Stimulated activated CD8-positive, alpha-beta memory T cell treated with anti-CD3 and anti-CD28 coated beads, Interleukin-12 subunit alpha, Interleukin-12 subunit beta, amount 100 ng/mL, for 24 hours (primary cell): ENCODE data around the gene TTLL5.

Experiments
- DNase-seq: peaks from one replicate; pipeline ENCODE4 v3.0.0-alpha.2; 2020; ENCODE audit errors: extremely low read depth

Gene TTLL5

GRCh38 chr14:75697918-75698317 is 36.9 kb downstream of the TTLL5 start:
- DNase-seq: no peak

DNA sequence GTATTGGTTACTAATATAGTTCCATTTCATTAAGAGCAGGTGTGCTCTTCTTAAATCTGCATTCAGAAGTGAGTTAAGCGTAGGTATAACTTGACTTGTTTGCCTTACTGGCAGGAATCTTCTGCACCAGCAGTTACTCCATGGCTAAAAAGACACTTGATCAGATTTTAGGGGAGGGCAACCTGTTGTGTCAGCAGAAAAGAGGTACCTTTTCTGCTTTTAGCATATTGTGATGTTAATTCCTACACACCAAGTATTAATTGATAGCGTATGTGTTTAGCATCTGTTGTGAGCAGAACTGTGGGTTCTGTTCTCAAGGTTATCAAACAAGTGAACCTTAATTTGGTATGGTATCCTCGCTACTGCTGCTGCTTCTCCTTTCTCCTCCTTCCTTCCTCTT is 38.3 kb downstream of the TTLL5 start:
- no peak for DNase-seq

DNA sequence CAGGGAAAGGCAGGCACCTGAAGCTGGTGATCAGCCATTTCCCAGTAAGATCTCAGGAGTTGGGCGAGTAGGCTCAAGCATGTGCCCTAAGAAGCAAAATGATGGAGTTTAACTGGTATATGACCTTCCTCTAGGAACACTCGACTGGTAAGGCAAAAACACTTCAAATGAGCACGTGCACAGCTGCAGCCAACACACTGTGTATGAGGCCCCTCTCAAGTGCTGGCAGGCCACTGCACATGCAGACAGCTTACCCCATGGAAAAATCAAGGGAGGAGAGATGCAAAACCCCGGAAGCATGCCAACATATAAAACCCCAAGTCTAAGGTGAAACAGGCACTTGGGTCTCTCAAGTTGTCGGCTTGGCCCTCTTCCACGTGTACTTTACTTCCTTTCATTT is 39.2 kb downstream of the TTLL5 start:
- DNase-seq: no peak

DNA sequence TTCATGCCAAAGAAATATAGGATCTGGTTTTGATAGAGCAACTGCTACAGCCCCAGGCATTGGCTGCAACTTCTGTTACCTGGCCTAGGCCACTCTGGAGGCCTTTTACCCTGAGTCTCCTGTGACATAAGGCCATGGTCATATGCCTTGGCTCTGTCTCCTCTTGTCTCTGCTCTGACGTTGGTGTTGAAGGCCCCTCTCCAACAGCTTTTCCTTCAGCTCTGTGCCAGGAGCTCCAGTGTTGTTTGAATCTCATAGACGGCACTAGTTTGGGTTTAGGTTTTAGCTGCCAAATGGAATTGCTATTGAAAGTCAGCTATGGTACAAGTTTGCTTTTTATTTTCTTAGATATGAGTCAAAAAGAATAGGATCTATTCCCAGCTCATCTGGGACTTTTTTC is 41.1 kb downstream of the TTLL5 start:
- no peak for DNase-seq

- no peak for DNase-seq
Observed at GRCh38 chr14:75702616-75703261, 41.7 kb downstream of the TTLL5 start.

GRCh38 chr14:75703467-75703866 is 42.4 kb downstream of the TTLL5 start:
- DNase-seq: no peak

- DNase-seq: no peak
Observed at GRCh38 chr14:75705014-75705413, 44.0 kb downstream of the TTLL5 start.

- peak; percentile 7 for DNase-seq
Observed at GRCh38 chr14:75709207-75709812, 48.3 kb downstream of the TTLL5 start.

DNA sequence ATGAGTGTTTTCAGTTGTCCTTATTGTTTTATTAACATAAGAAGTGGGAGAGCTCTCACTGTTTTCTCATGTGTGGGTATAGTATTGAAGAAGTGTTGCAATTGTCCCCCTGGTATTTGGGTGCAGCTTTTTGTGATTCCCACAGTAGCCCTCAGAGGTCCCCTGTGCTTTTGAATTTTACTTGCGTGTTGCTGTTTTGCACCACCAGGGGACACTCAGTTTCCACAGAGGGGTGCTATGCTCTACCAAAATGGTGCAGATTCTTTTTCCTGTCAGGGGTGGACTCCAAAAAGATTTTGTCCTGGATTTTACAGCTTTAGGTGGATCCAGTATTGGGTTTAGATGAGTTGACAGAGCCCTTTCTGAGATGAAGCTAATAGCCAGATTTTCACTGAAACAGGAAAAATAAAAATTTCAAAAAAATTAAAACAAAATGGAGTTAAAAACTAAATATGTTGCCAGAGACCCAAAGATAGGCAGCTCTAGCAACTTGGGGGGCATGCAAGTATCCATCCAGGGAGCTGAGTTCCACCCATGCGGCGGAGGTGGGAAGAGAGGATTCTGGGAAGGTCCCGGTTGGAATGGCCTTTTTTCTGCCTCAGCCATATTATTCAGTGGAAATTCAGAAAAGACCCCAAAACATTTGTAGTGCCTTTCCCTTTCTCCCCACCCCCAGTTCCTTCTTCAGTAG is 50.2 kb downstream of the TTLL5 start:
- no peak for DNase-seq

GRCh38 chr14:75711796-75712211 is 50.8 kb downstream of the TTLL5 start:
- DNase-seq: no peak

DNA sequence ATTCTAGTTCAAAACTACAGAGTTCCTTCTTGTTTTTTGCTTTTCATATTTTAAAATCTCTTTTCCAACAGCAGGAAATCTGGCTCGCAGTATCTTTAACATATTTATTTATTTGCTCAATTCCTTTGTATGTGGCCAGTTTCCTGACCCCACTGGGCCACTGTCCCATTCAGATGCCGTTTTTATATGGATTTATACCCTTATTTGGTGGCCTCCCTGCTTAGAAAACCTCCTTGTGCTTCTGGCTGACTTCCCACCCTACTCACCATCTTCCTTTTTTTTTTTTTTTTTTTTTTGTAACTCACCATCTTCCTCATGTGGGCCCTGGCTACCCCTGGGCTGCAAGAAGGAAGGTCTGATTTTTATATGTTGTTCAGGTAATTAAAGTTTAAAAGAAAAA is 53.9 kb downstream of the TTLL5 start:
- DNase-seq: no peak

GRCh38 chr14:75715926-75716780 is 55.1 kb downstream of the TTLL5 start:
- no peak for DNase-seq

DNA sequence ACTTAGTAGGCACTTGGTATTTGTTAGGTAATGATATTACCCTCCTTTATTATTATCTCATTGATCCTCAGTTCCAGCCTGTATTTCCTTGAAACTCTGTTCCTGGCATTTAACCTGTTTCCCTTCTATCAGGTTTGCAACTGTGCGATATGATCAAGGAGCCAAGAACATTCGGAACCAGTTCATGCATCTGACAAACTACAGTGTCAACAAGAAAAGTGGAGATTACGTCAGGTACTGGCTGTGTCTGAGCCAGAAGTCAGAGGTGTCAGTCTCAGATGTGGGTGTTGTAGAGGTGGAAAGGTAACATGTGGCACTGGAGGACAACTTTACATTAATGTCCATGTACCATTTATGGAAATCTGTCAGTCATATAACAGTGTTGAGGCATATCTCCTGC is 56.7 kb downstream of the TTLL5 start:
- no peak for DNase-seq

GRCh38 chr14:75718199-75718598 is 57.2 kb downstream of the TTLL5 start:
- DNase-seq: no peak

- no peak for DNase-seq
Observed at GRCh38 chr14:75720116-75720515, 59.1 kb downstream of the TTLL5 start.

DNA sequence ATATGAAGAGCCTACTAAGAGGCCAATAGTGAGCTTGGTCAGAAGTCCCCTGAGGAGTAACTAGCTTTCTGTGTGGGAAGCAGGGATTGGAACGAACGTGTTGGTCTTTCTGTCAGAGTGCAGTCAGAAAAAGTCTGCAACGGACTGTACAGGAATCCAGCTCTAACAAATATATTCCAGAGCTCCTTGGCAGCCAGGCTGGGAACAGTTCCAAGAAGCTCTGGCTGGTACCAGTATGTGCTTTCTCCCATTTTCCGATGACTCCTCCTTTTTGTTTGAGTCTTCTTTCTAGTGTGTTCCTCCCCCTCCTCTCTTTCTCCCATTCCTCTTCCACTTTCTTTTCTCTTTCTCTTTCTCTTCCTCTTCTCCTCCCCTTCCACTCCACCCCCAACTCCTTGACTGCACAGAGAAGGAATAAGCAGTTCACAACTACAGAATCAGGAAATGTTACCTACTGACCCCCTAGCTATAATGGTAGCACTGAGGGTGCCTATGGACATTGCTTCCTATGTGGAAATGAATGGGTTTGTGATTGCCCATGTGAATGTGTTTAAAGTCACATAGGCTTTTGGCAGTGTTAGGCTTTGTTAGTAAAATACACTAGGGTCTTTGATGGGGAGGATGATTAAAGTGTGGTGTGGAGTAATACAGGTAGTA is 59.9 kb downstream of the TTLL5 start:
- DNase-seq: no peak

DNA sequence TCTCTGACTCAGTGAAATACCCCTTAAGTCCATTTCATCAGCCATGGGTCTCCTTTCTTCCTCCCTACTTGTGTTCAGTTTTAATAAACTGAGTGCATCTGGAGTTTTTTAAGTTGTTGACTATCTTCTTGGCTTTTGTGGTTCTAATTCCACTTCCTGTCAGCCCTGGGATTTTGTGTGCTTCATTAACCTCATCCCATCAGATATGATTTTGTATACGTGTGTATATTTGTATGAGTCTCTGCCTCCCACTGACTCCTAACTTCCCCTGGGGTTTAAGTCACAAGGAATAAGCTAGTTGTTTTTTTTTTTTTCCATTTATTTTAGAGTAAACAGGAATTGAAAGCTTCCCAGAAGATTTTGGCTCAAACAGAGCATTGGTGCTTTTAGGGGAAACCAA is 62.7 kb downstream of the TTLL5 start:
- no peak for DNase-seq

DNA sequence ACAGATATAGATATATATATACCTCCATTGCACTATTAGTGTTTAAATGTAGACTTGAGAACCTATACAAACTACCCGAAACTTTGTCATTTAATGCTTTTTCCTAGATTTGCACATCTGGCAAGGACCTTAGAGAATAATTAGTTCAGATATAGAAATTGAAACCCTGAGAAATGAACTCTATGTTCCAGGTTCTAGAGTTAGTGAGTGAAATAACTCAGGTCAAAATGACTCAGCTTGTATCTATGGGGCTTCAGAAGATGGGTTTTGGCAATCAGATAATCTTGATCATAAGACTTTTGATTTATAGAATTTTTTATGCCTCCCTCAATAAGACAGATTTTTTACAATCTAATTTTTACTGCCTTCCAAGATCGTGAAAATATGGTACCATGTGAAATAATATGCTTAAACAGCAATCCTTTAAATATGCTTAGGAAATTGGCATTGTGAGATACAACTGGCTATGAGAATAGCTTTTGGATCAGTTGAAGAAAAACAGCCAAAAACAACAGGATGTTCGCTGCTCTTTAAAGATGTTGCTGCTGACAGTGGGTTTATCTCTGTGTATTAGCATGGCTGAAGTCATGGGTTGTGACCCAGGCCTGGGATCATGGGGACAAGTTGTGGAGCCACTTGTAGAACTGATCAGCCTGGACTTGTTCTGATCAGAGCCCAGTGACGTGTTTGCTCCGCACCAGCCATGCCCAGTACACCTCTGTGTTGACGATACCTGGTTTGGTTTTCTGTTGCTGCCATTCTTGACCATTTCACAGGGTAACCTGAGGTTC is 63.6 kb downstream of the TTLL5 start:
- no peak for DNase-seq

GRCh38 chr14:75725481-75725880 is 64.4 kb downstream of the TTLL5 start:
- no peak for DNase-seq

DNA sequence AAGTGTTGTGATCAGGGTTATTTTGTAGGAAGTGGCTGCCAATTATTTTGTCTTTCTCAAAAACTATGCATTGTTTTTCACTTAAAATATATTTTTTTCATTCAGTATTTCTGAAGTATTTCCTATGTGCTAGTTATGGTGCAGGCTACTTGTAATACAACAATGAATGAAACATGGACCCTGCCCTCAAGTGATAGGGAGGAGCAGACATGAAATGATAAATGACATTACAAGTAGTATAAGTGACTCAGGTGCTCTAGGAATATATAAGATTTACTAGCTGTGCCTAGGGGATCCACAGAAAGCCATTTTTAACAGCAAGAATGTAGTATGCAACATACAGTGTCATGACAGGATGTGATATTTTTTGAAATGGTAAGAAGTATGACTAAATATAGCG is 65.3 kb downstream of the TTLL5 start:
- DNase-seq: no peak

- DNase-seq: no peak
Observed at GRCh38 chr14:75727124-75727523, 66.1 kb downstream of the TTLL5 start.
